Erythroblast (primary cell): ENCODE results near the gene RAI2.

ENCODE experiments used
- DNase-seq, 2 experiments: peaks; one replicate each; lab custom pipeline; 2025; lab: John Stamatoyannopoulos, UW
- GATA1 ChIP-seq: IDR thresholded peaks from 2 replicates; pipeline ENCODE4 v1.6.1; 2011; ENCODE audit warnings: low read depth, mild to moderate bottlenecking, control low read depth, low read length, moderate library complexity
- POLR2A ChIP-seq: IDR thresholded peaks from 2 replicates; pipeline ENCODE4 v1.6.1; 2011; ENCODE audit warnings: mild to moderate bottlenecking, low read length

RAI2 gene

GRCh38 chrX:17846045-17846444 is 15.1 kb downstream of the RAI2 start:
- DNase-seq: no peak
- TF ChIP-seq POLR2A (no peak), GATA1 (no peak)

GRCh38 chrX:17844236-17844635 is 16.9 kb downstream of the RAI2 start:
- no peak for DNase-seq
- TF ChIP-seq GATA1: no peak
- no peak for TF ChIP-seq POLR2A

- no peak for DNase-seq
- TF ChIP-seq POLR2A (no peak), GATA1 (no peak)
These were observed 18.2 kb downstream of the RAI2 start for GRCh38 chrX:17842769-17843525.

GRCh38 chrX:17839269-17839668 is 21.8 kb downstream of the RAI2 start:
- no peak for DNase-seq
- TF ChIP-seq GATA1: no peak
- no peak for TF ChIP-seq POLR2A

GRCh38 chrX:17836830-17837229 is 24.3 kb downstream of the RAI2 start:
- no peak for DNase-seq
- no peak for TF ChIP-seq POLR2A

GRCh38 chrX:17833954-17834353 is 27.1 kb downstream of the RAI2 start:
- no peak for DNase-seq
- no peak for TF ChIP-seq GATA1
- no peak for TF ChIP-seq POLR2A

GRCh38 chrX:17831255-17831654 is 29.8 kb downstream of the RAI2 start:
- DNase-seq: no peak
- TF ChIP-seq GATA1 (no peak), POLR2A (no peak)

GRCh38 chrX:17830211-17830610 is 30.9 kb downstream of the RAI2 start:
- TF ChIP-seq GATA1: no peak
- TF ChIP-seq POLR2A: no peak
- no peak for DNase-seq

- TF ChIP-seq GATA1 (no peak), POLR2A (no peak)
- DNase-seq: no peak
These were observed 31.5 kb downstream of the RAI2 start for GRCh38 chrX:17829566-17829965.

GRCh38 chrX:17828171-17828570 is 32.9 kb downstream of the RAI2 start:
- DNase-seq: no peak
- TF ChIP-seq POLR2A (no peak), GATA1 (no peak)

GRCh38 chrX:17826609-17827496 is 34.2 kb downstream of the RAI2 start:
- no peak for TF ChIP-seq GATA1
- TF ChIP-seq POLR2A: no peak
- DNase-seq: no peak

- DNase-seq: no peak
These were observed 36.1 kb downstream of the RAI2 start for GRCh38 chrX:17824980-17825379.

GRCh38 chrX:17822351-17822750 is 38.7 kb downstream of the RAI2 start:
- DNase-seq: no peak
- no peak for TF ChIP-seq GATA1
- no peak for TF ChIP-seq POLR2A

More at GRCh38 chrX:17824980-17825379, 36.1 kb downstream of the RAI2 start:
- TF ChIP-seq POLR2A (no peak), GATA1 (no peak)

- no peak for DNase-seq
- TF ChIP-seq GATA1 (no peak), POLR2A (no peak)
These were observed 41.0 kb downstream of the RAI2 start for GRCh38 chrX:17820100-17820499.
